Common myeloid progenitor, CD34-positive (primary cell): ENCODE measurements around the gene RAD51B.

Source experiments
- CTCF ChIA-PET: fragments of 350-600 bp; sonication (Branson Sonifier 250); formaldehyde crosslinking; loops from one replicate; lab custom pipeline; 2021; ENCODE audit warnings: antibody characterized with exemption; lab: Charles Lee
- POLR2A ChIA-PET: fragments of 350-600 bp; sonication (Branson Sonifier 250); formaldehyde crosslinking; loops from one replicate; lab custom pipeline; 2021; ENCODE audit warnings: antibody characterized with exemption; lab: Charles Lee
- DNase-seq, 3 donors: peaks; one replicate each; pipeline versions ENCODE4 v3.0.0 to v3.0.0-alpha.2; 2013
- H3K27ac ChIP-seq, 2 experiments: 1 replicate in 1 of 2; 2 replicates in 1 of 2; pipeline ENCODE4 v1.7.0; 2013; ENCODE audit warnings: inconsistent platforms in 2 of 2, low read length in 2 of 2, mild to moderate bottlenecking in 2 of 2, low read depth in 1 of 2, moderate library complexity in 1 of 2; ENCODE audit not compliant: severe bottlenecking in 2 of 2, insufficient read depth in 1 of 2, poor library complexity in 1 of 2
- H3K27me3 ChIP-seq, 5 experiments: replicated peaks in 2 of 5; 1 replicate in 3 of 5; 2 replicates in 2 of 5; pipeline versions ENCODE4 v1.6.1 to v1.7.0; 2013; ENCODE audit warnings: low read length in 4 of 5, mild to moderate bottlenecking in 2 of 5, moderate library complexity in 2 of 5, inconsistent platforms in 1 of 5; ENCODE audit not compliant: insufficient read depth in 5 of 5, control insufficient read depth in 4 of 5
- H3K36me3 ChIP-seq, 4 experiments: 1 replicate in 2 of 4; 2 replicates in 2 of 4; pipeline versions ENCODE4 v1.6.1 to v1.7.0; 2013; ENCODE audit warnings: low read length in 3 of 4, control low read depth in 1 of 4, mild to moderate bottlenecking in 1 of 4; ENCODE audit not compliant: control insufficient read depth in 4 of 4, insufficient read depth in 4 of 4
- H3K4me1 ChIP-seq, 4 experiments: 1 replicate in 3 of 4; 2 replicates in 1 of 4; pipeline versions ENCODE4 v1.6.1 to v1.7.1; 2013; ENCODE audit warnings: low read length in 3 of 4, mild to moderate bottlenecking in 3 of 4, control low read depth in 1 of 4, inconsistent platforms in 1 of 4, moderate library complexity in 1 of 4; ENCODE audit not compliant: control insufficient read depth in 4 of 4, insufficient read depth in 4 of 4; ENCODE audit errors: control extremely low read depth in 1 of 4
- H3K4me3 ChIP-seq, 7 experiments: 1 replicate in 4 of 7; 2 replicates in 3 of 7; pipeline versions ENCODE4 v1.5.1 to v1.7.0; 2013; ENCODE audit warnings: mild to moderate bottlenecking in 7 of 7, low read length in 6 of 7, moderate library complexity in 6 of 7, inconsistent platforms in 2 of 7, low read depth in 2 of 7, control low read depth in 1 of 7; ENCODE audit not compliant: insufficient read depth in 4 of 7, control insufficient read depth in 1 of 7; ENCODE audit errors: extremely low read depth in 1 of 7
- H3K9me3 ChIP-seq, 5 experiments: 1 replicate in 4 of 5; 2 replicates in 1 of 5; pipeline versions ENCODE4 v1.6.1 to v1.7.1; 2013; ENCODE audit warnings: low read length in 4 of 5, mild to moderate bottlenecking in 2 of 5, inconsistent platforms in 1 of 5, low read depth in 1 of 5, moderate library complexity in 1 of 5; ENCODE audit not compliant: control insufficient read depth in 4 of 5, insufficient read depth in 2 of 5; ENCODE audit errors: control extremely low read depth in 1 of 5
- WGBS: methylation state at CpG from one replicate; pipeline ENCODE4 v1.1.5; 2013; ENCODE audit not compliant: insufficient coverage; 5-methylcytosine and 5-hydroxymethylcytosine counted together

RAD51B gene

GRCh38 chr14:68679746-68680467, 860.3 kb downstream of the RAD51B start:
- peaks cover 23 to 46% (median 42%) of the 10 kb centered on the region in 4 experiments for H3K4me1 ChIP-seq
- no peak for DNase-seq
- H3K36me3 ChIP-seq: no peaks in the 10 kb centered on the region
- no peaks in the 10 kb centered on the region for H3K9me3 ChIP-seq
- H3K4me3 ChIP-seq: no peak overlapping the region
- CTCF ChIA-PET: interaction anchor here (0.9 kb wide), 1 partner anchor 86 kb away, joined by 3 read pairs; no protein-coding TSS in a partner anchor
- POLR2A ChIA-PET: no interaction called here
- no peak overlapping the region for H3K27ac ChIP-seq
- H3K27me3 ChIP-seq: no peaks in the 10 kb centered on the region
- 93% methylated on average over 3 of the region's 8 CpGs for WGBS

GRCh38 chr14:68680541-68681051, 861.0 kb downstream of the RAD51B start:
- H3K27ac ChIP-seq: no peak overlapping the region
- WGBS: 98% methylated on average over 7 of the region's 9 CpGs
- DNase-seq: no peak
- peaks cover 30 to 53% (median 49%) of the 10 kb centered on the region in 4 experiments for H3K4me1 ChIP-seq
- POLR2A ChIA-PET: no interaction called here
- CTCF ChIA-PET: interaction anchor here (0.6 to 0.9 kb wide), 3 partner anchors 79 to 111 kb away, joined by 3 read pairs; no protein-coding TSS in a partner anchor
- no peaks in the 10 kb centered on the region for H3K9me3 ChIP-seq
- no peak overlapping the region for H3K4me3 ChIP-seq
- no peaks in the 10 kb centered on the region for H3K27me3 ChIP-seq
- H3K36me3 ChIP-seq: no peaks in the 10 kb centered on the region

GRCh38 chr14:68681256-68682011, 861.9 kb downstream of the RAD51B start:
- Histone ChIP-seq H3K36me3 (no peaks in the 10 kb centered on the region), H3K9me3 (no peaks in the 10 kb centered on the region), H3K4me1 (peaks cover 30 to 61% (median 56%) of the 10 kb centered on the region in 4 experiments), H3K27me3 (no peaks in the 10 kb centered on the region), H3K4me3 (peak overlapping the region in 1 of 7 experiments; percentile 11), H3K27ac (no peak overlapping the region)
- ChIA-PET POLR2A (no interaction called here), CTCF (interaction anchor here (0.6 to 1.5 kb wide), 3 partner anchors 43 to 110 kb away, joined by 3 read pairs; no protein-coding TSS in a partner anchor)
- 73% methylated on average over 7 of the region's 9 CpGs for WGBS
- no peak for DNase-seq

- Histone ChIP-seq H3K4me3 (peak overlapping the region in 2 of 7 experiments; percentile 11 to 35), H3K4me1 (peaks cover 30 to 65% (median 56%) of the 10 kb centered on the region in 4 experiments), H3K27ac (peak overlapping the region in 1 of 2 experiments; percentile 76), H3K9me3 (no peaks in the 10 kb centered on the region), H3K27me3 (no peaks in the 10 kb centered on the region), H3K36me3 (no peaks in the 10 kb centered on the region)
- 43% methylated on average over 8 of the region's 15 CpGs for WGBS
- ChIA-PET POLR2A (interaction anchor here (0.6 kb wide), 1 partner anchor 296 kb away, joined by 3 read pairs; no protein-coding TSS in a partner anchor), CTCF (interaction anchor here (0.7 to 1.5 kb wide), 6 partner anchors 28 to 454 kb away, joined by 3 to 4 read pairs (median 3); no protein-coding TSS in a partner anchor)
- peak; percentile 96 to 98 (median 97) for DNase-seq
Measured at GRCh38 chr14:68682166-68683103, 862.9 kb downstream of the RAD51B start.

GRCh38 chr14:68683326-68683725, 863.7 kb downstream of the RAD51B start:
- DNase-seq: no peak
- H3K27me3 ChIP-seq: no peaks in the 10 kb centered on the region
- ChIA-PET CTCF (interaction anchor here (1.2 to 1.5 kb wide), 5 partner anchors 29 to 435 kb away, joined by 3 to 4 read pairs (median 3); no protein-coding TSS in a partner anchor), POLR2A (interaction anchor here (1.4 kb wide), 1 partner anchor 8 kb away, joined by 3 read pairs; no protein-coding TSS in a partner anchor)
- H3K4me3 ChIP-seq: peak overlapping the region in 3 of 7 experiments; percentile 5 to 24 (median 22)
- H3K36me3 ChIP-seq: no peaks in the 10 kb centered on the region
- WGBS: 81% methylated on average over 7 of the region's 7 CpGs
- peaks cover 30 to 65% (median 56%) of the 10 kb centered on the region in 4 experiments for H3K4me1 ChIP-seq
- H3K27ac ChIP-seq: peak overlapping the region; percentile 69 to 76
- H3K9me3 ChIP-seq: no peaks in the 10 kb centered on the region
